CD4-positive, alpha-beta T cell (primary cell): ENCODE measurements around the gene CCSAP. TPM values are rescaled to one million over a fixed set of nuclear protein-coding genes. Genes with fewer than 3 reads are reported as not detected.

Experiments
- ATAC-seq: fragments of 200-7000 bp; cut with Tn5 transposase; one replicate; pipeline ENCODE4 v1.10.0; 2022; ENCODE audit warnings: mild to moderate bottlenecking; ENCODE audit not compliant: poor library complexity
- CTCF ChIA-PET: fragments of 350-600 bp; sonication (Branson Sonifier 250); formaldehyde crosslinking; loops from one replicate; lab custom pipeline; 2021; ENCODE audit warnings: antibody characterized with exemption, inconsistent platforms; lab: Charles Lee
- POLR2A ChIA-PET: fragments of 350-600 bp; sonication (Branson Sonifier 250); formaldehyde crosslinking; loops from one replicate; lab custom pipeline; 2021; ENCODE audit warnings: antibody characterized with exemption, inconsistent platforms; lab: Charles Lee
- DNase-seq, 14 experiments: peaks; one replicate each; pipeline ENCODE4 v3.0.0-alpha.2; 2013 to 2020; ENCODE audit warnings: mixed read lengths in 2 of 14
- H3K27ac ChIP-seq, 2 donors: one replicate each; pipeline versions ENCODE4 v1.5.1 to v1.7.0; 2013; ENCODE audit warnings: low read length in 2 of 2, low read depth in 1 of 2, mild to moderate bottlenecking in 1 of 2
- H3K27me3 ChIP-seq, 2 experiments: 1 replicate in 1 of 2; 2 replicates in 1 of 2; pipeline versions ENCODE4 v1.6.1 to v1.7.0; 2013; ENCODE audit warnings: low read length in 2 of 2, control low read depth in 1 of 2, mild to moderate bottlenecking in 1 of 2, moderate library complexity in 1 of 2; ENCODE audit not compliant: insufficient read depth in 2 of 2, control insufficient read depth in 1 of 2
- H3K36me3 ChIP-seq: one replicate; pipeline ENCODE4 v1.6.1; 2013; ENCODE audit warnings: low read length, control low read depth; ENCODE audit not compliant: insufficient read depth
- H3K4me1 ChIP-seq: one replicate; pipeline ENCODE4 v1.6.1; 2013; ENCODE audit warnings: low read length, control low read depth; ENCODE audit not compliant: insufficient read depth
- H3K4me3 ChIP-seq: one replicate; pipeline ENCODE4 v1.5.1; 2013; ENCODE audit warnings: mild to moderate bottlenecking, low read length, moderate library complexity
- H3K9me3 ChIP-seq, 2 experiments: 1 replicate in 1 of 2; 2 replicates in 1 of 2; pipeline versions ENCODE4 v1.6.1 to v1.7.0; 2013; ENCODE audit warnings: low read length in 2 of 2, mild to moderate bottlenecking in 2 of 2, control low read depth in 1 of 2, moderate library complexity in 1 of 2; ENCODE audit not compliant: control insufficient read depth in 1 of 2, insufficient read depth in 1 of 2
- H3K27ac Mint-ChIP-seq: one replicate; pipeline ENCODE4 v1.8.0; 2020; ENCODE audit warnings: mixed read lengths
- H3K27me3 Mint-ChIP-seq: one replicate; pipeline ENCODE4 v1.8.0; 2021; ENCODE audit warnings: mixed read lengths
- H3K36me3 Mint-ChIP-seq: one replicate; pipeline ENCODE4 v1.8.0; 2021; ENCODE audit warnings: low read depth, mixed read lengths
- H3K4me1 Mint-ChIP-seq: one replicate; pipeline ENCODE4 v1.8.0; 2021; ENCODE audit warnings: low read depth, mixed read lengths
- H3K4me3 Mint-ChIP-seq: one replicate; pipeline ENCODE4 v1.8.0; 2020; ENCODE audit warnings: mild to moderate bottlenecking, mixed read lengths
- H3K9me3 Mint-ChIP-seq: one replicate; pipeline ENCODE4 v1.8.0; 2020; ENCODE audit warnings: mixed read lengths
- CTCF ChIP-seq: fragments of 200-600 bp; IDR thresholded peaks from one replicate; pipeline ENCODE4 v1.8.0; 2022; ENCODE audit warnings: antibody characterized with exemption, mild to moderate bottlenecking
- intact Hi-C, 2 experiments: fragments of 100-400 bp; cut with DNase I in 1 of 2; cut with micrococcal nuclease in 1 of 2; formaldehyde crosslinking; loops; one replicate each; pipeline versions ENCODE4 v1.15.1 to v1.9.0; 2023 to 2025; cut with DNase I, micrococcal nuclease
- total RNA-seq, 174 experiments: library from RNA in 2 of 174; stranded (reverse) in 2 of 174; gene quantifications; one replicate each; pipeline ENCODE4 v1.2.3 and lab custom pipeline; 2021 to 2026

Gene CCSAP
- total RNA-seq, 2 experiments from 2014 or later, result 14.3 to 15.2 TPM

DNA sequence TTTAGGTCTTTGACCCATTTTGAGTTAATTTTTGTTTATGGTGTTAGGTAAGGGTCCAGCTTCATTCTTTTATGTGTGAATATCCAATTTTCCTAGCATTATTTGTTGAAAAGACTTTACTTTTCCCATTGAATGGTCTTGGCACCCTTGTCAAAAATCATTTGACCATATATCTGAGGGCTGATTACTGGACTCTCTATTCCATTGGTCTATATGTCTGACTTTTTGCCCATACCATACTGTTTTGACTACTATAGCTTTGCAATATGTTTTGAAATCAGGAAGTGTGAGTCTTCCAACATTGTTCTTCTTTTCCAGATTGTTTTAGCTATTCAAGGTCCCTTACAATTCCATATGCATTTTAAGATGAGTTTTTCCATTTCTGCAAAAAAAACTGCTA, 11.4 kb upstream of the CCSAP start:
- peaks cover 3% of the 10 kb centered on the region for H3K9me3 Mint-ChIP-seq
- CTCF ChIA-PET, result interaction anchor here (1.2 kb wide), 1 partner anchor 10 kb away, joined by 3 read pairs; no protein-coding TSS in a partner anchor
- Histone ChIP-seq H3K9me3 (peaks cover 0 to 12% of the 10 kb centered on the region in 2 experiments), H3K4me1 (no peaks in the 10 kb centered on the region), H3K4me3 (no peak overlapping the region), H3K27me3 (peaks cover 0 to 11% of the 10 kb centered on the region in 2 experiments), H3K27ac (no peak overlapping the region), H3K36me3 (no peaks in the 10 kb centered on the region)
- H3K4me3 Mint-ChIP-seq, result no peak overlapping the region
- POLR2A ChIA-PET, result interaction anchor here (1.7 kb wide), 1 partner anchor 11 kb away, joined by 8 read pairs; the partner anchor contains the start of gene CCSAP
- intact Hi-C loops, result no loop called here
- no peaks in the 10 kb centered on the region for H3K36me3 Mint-ChIP-seq
- H3K4me1 Mint-ChIP-seq, result no peaks in the 10 kb centered on the region
- H3K27ac Mint-ChIP-seq, result no peak overlapping the region
- TF ChIP-seq CTCF, result no peak
- DNase-seq, result no peak
- ATAC-seq, result no peak
- H3K27me3 Mint-ChIP-seq, result peaks cover 33% of the 10 kb centered on the region

GRCh38 chr1:229352975-229353374, 10.1 kb upstream of the CCSAP start:
- Histone ChIP-seq H3K4me3 (no peak overlapping the region), H3K4me1 (no peaks in the 10 kb centered on the region), H3K9me3 (peaks cover 0 to 12% of the 10 kb centered on the region in 2 experiments), H3K27ac (no peak overlapping the region), H3K27me3 (peaks cover 0 to 11% of the 10 kb centered on the region in 2 experiments), H3K36me3 (no peaks in the 10 kb centered on the region)
- ChIA-PET POLR2A (no interaction called here), CTCF (interaction anchor here (1.2 kb wide), 1 partner anchor 9 kb away, joined by 3 read pairs; no protein-coding TSS in a partner anchor)
- Mint-ChIP-seq H3K27ac (no peak overlapping the region), H3K27me3 (peaks cover 21% of the 10 kb centered on the region), H3K4me3 (no peak overlapping the region), H3K4me1 (no peaks in the 10 kb centered on the region), H3K36me3 (no peaks in the 10 kb centered on the region), H3K9me3 (peaks cover 3% of the 10 kb centered on the region)
- intact Hi-C loops, result no loop called here
- ATAC-seq (no peak), DNase-seq (no peak)
- no peak for TF ChIP-seq CTCF

DNA sequence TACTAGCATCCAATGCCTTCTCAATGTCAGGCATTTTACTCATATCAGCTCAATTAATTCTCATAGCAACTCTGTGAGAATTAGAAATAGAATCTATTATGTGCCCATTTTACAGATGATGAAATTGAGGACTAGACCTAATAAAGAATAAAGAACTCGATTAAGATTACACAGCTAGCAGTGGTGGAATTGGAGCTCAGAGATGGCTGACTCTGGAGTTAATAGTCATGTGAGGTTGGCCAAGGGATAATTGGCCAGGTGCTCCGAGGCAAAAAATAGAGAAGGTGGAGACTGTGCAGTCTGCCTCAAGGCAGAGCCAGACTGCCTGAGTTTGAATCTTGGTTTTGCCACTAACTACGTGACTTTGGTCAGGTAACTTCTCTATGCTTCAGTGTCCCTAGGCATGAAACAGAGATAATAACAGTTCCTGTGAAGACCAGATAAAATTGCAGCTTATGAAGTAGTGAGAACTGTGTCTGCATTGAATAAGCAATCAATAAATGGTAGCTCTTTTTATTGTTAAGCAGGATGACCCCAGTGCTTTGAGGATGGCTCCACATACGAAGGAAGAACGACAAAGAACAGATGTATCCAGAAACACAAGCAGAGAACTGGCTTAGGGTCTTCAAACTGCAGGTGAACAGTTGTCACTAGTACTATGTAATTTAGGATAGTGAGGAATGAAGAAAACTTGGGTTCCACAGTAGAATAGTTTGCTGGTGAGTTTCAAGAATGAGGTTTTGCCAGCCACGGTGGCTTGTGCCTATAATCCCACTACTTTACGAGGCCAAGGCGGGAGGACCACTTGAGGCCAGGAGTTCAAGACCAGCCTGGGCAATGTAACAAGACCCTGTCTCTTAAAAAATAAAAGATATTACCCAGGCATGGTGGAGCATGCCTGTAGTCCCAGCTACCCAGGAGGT, 6.9 kb upstream of the CCSAP start:
- Mint-ChIP-seq H3K36me3 (no peaks in the 10 kb centered on the region), H3K4me3 (no peak overlapping the region), H3K9me3 (no peaks in the 10 kb centered on the region), H3K4me1 (peaks cover 4% of the 10 kb centered on the region), H3K27me3 (peaks cover 19% of the 10 kb centered on the region), H3K27ac (no peak overlapping the region)
- H3K27ac ChIP-seq, result no peak overlapping the region
- intact Hi-C loops, result loop anchor here in 1 of 2 experiments (5.0 kb wide), 1 partner anchor 208 kb away; the partner anchor contains the start of gene ABCB10
- H3K4me3 ChIP-seq, result no peak overlapping the region
- H3K27me3 ChIP-seq, result peaks cover 0 to 11% of the 10 kb centered on the region in 2 experiments
- no peaks in the 10 kb centered on the region for H3K4me1 ChIP-seq
- ATAC-seq (no peak), DNase-seq (no peak)
- no peak for TF ChIP-seq CTCF
- POLR2A ChIA-PET, result no interaction called here
- no peaks in the 10 kb centered on the region for H3K36me3 ChIP-seq
- CTCF ChIA-PET, result no interaction called here
- H3K9me3 ChIP-seq, result peaks cover 0 to 6% of the 10 kb centered on the region in 2 experiments
